Right renal cortex interstitium (tissue), 3 donors: ENCODE results near the gene SHISA9. TPM values are rescaled to one million over a fixed set of nuclear protein-coding genes. Genes with fewer than 3 reads are reported as not detected.

Experiments used
- DNase-seq, 3 donors: peaks; one replicate each; pipeline ENCODE4 v3.0.0-alpha.2; 2013; ENCODE audit warnings: low read depth in 3 of 3, low spot score in 2 of 3
- polyA plus RNA-seq, 3 donors: library from polyadenylated mRNA; unstranded; fragments of 120-200 nt; gene quantifications; one replicate each; pipeline ENCODE4 v1.2.1, GENCODE V29; 2013; ENCODE audit not compliant: insufficient read length in 3 of 3

The SHISA9 gene
- polyA plus RNA-seq, 3 donors = 3.5 to 5.4 (median 4.6) TPM

DNA sequence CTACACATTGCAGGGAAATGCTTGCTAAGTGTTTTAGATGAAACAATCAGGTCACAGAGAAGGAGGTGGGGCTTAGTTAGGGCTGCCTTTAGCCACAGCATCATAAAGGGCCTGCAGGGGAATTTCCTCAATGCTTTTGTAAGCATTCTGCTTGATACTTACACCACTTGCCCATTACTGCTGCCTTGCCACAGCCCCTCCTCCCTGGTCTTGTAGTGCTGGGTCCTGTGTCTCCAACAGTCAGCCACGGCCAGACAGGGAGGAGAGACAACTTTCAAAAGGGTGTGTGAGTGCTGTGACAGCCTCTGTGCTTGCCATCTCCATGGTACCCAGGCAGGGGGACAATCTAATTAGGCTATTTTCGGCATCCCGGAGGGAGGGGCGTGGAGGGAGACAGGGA lies 111.2 kb downstream of the SHISA9 start:
- DNase-seq = no peak

DNA sequence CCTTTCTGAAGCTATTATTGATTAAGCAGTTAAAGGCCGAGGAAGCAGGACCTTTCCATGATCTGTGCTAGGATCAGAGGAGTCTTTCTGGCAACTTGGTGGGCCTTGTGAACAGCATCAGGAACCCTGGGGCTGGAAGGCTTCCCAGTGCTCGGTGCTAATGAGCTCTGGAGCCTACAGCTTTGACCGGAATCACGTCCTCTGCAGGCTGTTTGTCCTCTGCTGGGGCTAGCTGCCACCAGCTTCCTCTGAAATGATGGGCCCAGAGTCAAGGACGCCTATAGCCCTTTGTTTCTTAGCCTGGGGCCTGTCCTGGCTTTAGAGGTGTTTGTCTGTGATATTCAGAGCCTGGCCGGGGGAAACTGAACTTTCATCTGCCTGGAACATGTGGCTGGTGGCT lies 111.6 kb downstream of the SHISA9 start:
- DNase-seq = no peak

DNA sequence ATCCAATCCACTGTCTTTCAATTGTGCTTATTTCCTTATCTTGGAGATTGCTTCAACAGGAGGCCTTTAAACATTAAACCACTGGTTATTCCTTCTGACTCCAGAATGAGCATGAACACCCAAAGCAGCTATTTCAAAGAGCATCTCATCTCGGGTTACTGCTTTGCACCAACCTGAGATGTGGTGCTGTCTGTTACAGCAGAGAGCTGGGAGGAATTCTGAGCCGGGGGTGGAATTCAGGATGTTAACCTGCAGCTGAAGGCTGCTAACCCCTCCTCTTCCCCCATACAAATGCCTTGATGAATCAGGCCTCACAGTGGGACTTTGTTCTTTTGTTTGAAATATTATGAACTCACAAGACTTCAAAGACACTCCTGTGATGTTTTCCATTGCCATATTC lies 113.1 kb downstream of the SHISA9 start:
- DNase-seq = no peak

DNA sequence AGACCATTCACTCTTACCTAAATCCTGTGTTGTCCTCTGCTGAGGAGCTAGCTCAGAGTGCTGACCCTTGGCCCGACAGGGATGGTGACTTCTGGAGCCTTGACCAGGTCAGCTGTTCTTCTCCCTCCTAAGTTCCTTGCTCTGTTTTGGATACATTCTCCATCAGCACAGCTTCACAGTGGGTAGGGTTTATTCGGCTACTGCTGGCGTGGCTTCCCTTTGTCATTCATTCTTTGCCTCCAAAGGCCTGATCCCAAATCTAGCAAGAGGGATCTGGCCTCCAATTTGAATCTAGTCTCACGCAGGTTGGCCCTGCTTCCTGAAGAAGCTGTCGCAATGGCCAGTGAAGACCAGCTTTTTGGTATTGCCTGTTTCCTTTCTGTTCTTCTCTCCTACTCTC lies 116.6 kb downstream of the SHISA9 start:
- no peak for DNase-seq

DNA sequence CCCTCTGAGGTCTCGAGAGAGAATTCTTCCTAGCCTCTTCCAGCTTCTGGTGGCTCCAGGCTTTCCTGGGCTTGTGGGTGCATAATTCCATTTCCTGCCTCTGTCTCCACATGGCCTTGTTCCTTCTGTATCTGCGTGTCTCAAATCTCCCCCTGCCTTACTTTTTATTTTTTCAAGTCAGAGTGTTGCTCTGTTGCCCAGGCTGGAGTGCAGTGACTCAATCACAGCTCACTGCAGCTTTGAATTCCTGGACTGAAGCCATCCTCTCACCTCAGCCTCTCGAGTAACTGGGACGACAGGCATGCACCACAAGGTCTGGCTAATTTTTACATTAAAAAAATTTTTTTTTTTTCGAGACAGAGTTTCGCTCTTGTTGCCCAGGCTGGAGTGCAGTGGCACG lies 120.6 kb downstream of the SHISA9 start:
- DNase-seq = no peak

DNA sequence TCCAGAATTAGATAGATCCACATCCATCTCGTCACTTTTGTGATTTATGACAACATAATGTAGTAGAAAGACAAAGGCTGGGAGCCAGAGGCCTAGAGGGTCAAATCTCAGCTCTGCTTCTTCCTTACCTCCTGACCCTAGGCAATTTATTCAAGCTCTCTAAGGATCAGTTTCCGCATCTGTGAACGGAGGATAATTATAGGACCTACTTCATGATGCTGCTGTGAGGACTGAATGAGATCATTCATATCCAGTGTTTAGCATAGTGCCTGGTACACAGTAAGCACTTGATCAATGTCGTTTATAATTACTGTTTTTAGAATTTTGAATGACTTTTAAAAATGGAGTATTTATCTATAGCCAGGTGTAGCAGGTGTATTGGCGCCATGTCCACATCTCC lies 128.4 kb downstream of the SHISA9 start:
- DNase-seq = no peak

DNA sequence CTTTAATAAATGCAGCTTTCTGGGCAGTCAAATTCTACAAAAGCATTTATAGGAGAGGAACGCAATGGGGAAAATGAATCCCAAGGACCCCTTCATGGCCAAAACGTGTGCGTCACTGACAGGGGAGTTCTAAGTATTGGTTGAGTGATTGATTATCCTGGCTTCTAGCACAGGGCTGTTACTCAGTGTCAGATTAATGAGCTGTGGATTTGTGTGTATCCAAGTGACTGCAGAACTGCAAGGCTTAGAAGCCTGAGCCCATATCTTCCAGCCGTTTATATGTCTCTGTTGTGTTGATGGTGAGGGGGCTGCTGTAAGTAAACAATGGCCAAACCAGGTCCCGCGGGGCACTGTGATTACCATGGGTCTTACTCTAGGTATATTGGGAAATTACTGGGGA lies 129.4 kb downstream of the SHISA9 start:
- no peak for DNase-seq

DNA sequence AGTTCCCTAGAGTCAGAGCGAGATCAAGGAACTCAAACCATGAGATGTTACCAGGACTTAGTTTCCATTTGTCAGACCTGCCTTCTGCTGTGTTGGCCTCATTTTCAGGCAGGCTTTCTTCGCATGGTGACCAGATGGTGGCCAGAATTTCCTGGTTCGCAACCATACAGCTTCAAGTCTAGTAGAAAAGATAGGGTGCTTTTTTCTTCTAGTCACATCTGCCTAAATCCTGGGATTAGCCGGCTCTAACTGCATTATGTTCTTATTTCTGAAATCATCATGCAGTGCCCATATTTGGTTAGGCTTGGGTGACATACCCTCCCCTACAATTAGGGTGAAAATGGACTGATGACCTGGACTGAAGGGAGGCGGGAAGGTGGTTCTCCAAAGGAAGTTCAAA lies 131.5 kb downstream of the SHISA9 start:
- DNase-seq = no peak

DNA sequence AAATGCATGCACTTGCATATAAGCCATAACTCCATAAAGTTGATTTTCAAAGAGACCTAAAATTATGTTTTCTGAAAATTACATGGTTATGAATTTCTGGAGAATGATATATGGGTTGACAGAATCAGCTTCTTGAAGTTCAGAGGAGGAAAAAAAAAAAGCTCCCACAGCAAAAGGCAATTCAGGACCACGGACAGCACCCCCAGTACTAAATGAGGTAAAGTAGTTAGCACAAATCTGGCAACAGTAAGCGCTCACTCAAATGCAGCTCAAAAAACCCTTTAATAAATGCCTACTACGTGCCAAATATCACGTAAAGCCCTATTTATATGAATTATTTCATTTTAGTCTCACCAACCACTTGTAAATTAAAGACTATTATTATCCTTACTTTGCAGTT lies 135.2 kb downstream of the SHISA9 start:
- DNase-seq = peak; percentile 50 to 52 (median 51)

DNA sequence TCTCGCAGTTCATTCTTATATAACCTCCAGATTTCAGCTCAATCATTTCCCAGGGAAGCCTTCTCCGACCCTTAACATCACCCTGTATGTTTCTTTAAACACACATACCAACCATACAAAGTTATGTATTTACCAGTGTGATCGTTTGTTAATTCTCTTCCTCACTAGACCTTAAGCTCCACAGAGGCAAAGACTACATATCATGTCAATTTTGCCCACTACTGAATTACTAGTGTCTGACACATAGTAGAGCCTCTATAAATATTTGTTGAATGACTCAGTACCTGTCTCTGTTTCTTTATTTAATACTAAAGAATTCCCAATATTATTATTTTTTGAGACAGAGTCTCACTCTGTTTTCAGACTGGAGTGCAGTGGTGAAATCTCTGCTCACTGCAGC lies 137.2 kb downstream of the SHISA9 start:
- DNase-seq = no peak

DNA sequence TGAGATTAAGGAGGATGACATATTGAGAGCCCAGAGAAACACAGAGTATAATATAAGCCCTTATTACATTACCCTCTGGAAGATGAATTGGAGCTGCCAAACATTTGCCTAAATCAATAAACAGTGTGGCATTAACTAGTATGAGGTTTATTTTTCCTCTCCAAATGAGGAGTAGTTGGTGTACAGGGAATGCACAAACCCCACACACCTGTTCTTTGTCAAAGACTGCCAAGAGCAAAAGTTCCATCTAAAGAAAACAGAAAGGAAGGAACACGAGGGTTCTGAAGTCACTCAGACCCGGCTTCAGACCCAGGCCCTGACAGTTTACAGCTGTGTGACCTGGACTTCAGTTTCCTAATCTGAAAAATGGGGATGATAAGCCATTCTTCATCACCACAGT lies 138.1 kb downstream of the SHISA9 start:
- no peak for DNase-seq

DNA sequence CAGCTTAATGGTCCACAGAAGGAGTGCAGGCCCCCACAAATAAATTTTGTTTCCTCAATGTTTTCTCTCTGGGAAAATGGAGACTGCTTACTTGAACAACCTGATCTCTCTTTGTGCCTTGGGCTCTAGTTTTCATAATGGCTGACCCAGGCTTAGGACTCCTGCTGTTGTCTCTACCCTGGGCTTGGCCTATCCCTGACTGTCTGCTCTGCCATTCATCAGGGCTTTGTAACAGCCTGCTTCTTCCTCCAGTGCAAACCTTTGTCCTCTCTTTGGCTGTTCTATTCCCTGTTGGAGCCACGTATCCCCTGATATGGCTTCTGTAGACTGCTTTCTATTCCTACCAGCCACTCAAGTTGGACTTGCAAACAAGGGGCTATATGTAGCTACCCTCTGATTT lies 139.8 kb downstream of the SHISA9 start:
- no peak for DNase-seq

DNA sequence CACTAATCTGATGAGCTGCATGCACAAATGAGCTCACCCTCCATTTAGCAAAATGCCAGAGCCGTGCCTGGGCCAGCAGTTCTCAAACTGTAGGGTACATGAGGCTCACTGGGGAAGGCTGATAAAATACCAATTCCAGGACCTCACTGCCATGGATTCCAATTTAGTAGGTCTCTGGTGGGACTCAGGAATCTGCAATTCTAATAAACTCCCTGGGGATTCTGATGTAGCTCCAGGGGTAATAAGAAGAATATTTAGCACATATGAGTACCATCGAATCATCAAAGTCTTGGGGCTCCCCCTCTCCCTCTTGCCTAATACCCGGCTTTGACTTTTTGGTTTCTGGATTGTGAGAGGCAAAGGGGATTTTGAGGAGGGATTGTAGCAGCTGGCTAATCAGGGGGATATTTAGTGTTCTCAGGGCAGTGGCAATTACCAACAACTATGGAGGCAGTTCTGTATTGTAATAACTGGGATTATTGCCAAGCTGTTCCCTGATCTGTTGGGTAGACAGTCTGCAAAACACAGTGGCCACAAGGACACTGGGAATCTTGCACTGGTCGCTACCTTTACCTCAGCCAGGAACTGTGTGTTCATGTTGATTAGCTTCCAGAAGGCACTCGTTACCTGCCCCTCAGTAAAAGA lies 140.4 kb downstream of the SHISA9 start:
- DNase-seq = no peak

DNA sequence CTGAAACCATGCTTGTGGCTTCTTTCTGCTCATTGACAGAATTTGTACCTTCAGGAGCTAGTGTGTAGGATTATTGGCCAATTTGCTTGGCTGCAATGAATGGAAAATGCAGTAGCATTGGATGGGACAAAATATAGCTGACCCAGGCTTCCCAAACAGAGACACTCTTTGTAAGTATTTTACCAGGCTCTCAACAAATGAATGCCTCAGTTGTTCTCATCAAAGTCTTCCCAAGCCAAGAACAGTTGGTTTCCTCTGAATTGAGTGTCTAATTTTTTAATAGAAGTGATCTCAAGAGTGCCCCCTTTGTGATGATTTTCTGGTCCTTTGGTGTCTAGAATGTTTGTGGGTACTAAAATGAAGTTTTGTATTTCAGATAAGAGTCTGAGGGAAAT lies 140.9 kb downstream of the SHISA9 start:
- DNase-seq = no peak

DNA sequence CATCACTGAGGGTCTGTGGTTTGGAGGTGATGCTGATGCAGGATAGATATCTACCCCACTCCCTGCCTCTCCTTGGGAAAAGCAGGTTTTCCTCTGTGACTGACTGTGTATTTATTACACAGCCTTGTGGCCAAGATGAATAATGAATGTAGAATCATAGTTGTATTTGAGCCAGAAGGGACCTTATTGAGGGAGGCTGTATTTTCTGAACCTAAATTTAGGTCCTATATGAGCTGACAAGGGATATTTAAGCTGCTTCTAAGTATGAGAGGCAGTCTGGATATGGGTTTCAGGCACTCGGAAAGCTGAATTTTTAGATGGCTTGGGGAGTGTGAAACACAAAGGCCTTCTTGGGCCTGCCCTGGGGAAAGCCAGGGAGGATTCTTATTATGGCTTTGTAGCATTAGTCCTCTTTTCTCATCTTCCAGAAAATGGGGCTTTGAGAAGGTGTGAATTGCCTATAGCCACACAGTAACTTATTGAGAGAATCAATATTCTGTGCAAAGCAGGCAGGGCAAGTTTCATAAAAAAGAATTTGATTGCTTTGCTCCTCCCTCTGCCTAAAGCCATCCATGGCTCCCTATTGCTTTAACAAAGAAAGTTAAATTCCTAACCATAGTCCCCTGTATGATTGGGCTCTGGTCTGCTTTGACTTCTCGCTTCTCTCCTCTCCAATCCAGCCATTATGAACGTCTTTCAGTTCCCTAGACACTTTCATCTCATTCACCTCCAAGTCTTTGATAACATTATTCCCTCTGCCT lies 144.8 kb downstream of the SHISA9 start:
- no peak for DNase-seq

DNA sequence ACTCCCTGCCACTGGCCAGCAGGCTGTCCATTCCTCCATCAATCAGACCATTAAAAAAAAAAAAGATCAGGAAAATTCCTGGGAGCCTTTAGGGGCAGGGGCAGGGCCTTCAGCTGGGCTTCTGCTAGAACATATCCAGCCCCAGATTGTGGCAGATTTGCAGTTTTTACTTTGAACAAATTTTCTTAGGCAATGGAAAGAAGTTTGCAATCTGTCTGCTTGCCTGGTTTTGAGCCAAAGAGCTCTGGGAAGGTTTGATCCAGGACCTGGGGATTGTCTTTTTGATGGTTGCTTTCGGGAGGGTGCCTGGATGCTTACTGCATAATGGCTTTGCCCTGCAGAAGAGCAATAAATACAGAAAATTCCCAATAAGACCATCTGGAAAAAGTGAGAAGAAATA lies 145.9 kb downstream of the SHISA9 start:
- DNase-seq = no peak

DNA sequence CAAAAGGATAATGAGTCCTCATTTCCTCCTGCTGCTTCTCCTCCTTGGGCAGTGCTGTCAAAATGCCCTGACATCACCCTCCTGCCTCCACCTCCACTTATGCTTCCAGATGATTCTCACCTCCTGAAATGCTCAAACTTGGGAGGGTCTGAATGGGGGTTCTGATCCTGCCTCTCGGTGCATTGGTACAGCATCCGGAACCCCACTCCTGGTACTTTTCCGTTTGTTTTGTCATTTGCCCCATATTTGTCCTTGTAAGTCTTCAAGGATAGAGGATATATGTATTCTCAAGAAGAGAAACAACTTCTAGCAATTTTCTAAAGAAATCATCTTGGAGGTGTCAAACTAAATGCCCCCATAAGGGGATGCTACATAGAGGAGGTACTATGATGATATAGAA lies 148.3 kb downstream of the SHISA9 start:
- no peak for DNase-seq

DNA sequence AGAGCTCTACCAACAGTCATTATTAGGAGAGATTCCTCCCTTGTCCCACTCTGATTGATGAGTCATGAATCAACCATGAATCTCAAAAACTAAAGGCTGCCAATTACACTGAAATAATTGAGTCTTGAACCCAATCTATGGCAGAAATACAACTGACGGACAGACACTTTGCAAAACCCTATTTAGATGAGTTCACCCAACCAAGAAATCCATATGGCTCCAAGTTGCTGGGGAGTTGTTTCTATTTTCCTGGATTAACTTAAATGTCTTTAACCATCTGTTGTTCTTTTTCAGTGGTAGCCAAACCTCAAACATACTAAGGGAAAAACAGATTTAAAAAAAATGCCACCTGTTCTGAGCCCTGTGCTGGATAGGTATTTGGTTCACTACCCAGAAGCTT lies 151.0 kb downstream of the SHISA9 start:
- no peak for DNase-seq

DNA sequence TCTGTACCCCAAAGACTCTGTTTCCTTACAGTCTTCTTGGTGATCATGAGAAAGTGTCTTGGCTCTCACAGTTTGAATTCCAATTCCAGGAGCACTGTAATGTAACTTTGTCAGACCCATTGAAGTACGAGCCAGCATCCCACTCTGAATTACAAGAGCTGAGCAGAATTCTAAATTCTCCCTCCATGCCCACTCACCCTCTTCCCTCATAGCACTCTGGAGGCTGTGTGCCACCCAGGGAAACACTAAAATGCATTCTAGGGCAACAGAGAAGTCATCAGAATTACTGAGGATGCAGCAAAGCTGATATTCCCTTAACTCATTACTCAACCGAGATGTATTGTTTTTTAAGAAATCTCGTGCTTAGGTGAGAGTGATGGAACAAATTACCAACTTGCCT lies 154.1 kb downstream of the SHISA9 start:
- no peak for DNase-seq

DNA sequence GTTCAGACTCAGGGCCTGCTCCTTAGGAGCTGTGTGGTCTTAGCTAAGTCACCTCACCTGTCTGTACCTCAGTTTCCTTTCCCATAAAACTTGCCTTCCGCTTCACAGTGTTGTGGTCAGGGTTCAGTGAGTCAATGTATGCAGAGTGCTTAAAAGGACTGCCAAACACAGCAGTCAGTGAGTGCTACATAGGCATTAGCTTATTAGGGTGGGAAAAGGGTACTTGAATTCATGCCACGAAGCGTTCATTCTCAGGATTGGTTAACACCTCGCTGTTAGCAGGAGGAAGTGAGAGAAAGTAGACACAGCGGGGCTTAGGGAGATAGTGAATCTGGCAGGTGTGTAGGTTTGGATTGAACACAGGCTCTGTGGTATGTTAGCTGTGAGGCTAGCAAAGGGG lies 155.2 kb downstream of the SHISA9 start:
- DNase-seq = no peak

DNA sequence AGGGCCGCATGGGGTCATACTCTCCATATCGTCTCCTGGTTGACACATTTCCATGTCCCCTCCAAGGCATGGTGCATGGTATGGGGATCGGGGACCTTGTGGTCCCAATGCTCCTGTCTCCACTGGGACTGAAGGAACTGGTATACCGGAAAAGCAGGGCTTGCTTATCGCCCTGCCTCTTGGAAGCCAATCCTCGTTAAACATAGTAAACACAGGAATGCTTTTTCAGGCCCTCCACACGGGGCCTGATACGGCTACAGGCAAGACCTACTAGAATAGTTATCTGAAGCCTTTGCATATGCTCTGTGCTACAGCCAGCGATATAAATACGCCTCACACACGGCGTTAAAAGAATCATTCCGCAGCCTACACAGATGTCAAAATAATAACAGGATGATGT lies 159.5 kb downstream of the SHISA9 start:
- DNase-seq = no peak

DNA sequence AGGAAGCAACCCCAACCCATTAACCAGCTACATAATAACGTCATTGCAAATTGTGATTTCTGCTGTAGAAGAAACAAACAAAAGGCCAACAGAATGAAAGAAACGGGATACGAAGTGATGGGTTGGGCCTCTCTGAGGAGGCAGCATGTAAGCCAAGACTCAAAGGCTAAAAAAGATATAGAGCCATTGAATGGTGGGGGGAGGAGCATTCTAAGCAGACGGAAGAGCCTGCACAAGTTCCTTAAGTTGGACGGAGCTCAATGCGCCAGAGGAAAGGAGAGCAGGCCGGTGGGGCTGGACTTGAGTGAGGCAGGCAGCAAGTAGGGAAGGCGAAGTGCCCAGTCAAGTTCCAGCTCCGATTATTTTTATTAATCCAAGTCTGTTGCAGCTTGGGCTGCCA lies 160.3 kb downstream of the SHISA9 start:
- no peak for DNase-seq

DNA sequence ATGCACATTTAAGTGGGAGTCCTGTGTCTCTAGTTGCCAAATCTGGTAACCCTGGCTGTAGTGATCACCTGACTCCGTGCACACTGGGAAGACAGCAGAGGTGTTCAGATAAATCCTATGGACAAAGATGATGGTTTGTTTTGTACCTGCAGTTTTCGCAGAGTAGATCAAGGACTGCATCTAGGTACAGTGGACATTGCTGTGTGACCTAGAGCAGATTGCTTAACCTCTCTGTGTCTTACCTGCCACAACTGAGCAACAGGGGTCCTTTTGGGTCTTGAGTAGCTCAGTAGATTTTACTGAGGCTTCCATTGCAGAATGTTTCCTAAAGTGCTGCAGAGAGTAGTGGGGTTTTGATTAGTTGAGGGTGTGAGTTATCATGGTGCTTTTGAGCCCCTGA lies 160.8 kb downstream of the SHISA9 start:
- DNase-seq = no peak
